D721Med (cell line): ENCODE measurements around the gene ARHGAP45.

Experiments used
- DNase-seq: peaks from one replicate; pipeline ENCODE4 v3.0.0; 2011; ENCODE audit warnings: low spot score; ENCODE audit not compliant: insufficient read length
- FAIRE-seq: peaks from 2 replicates; lab custom pipeline; 2011; peaks lifted over from hg19 to GRCh38; lab: Jason Lieb, UNC
- CTCF ChIP-seq: IDR thresholded peaks from 2 replicates; pipeline ENCODE4 v1.5.1; 2012; ENCODE audit warnings: mild to moderate bottlenecking, control low read depth; ENCODE audit not compliant: insufficient read depth; ENCODE audit errors: missing control alignments

ARHGAP45 gene

GRCh38 chr19:1032264-1032867 is 34.6 kb upstream of the ARHGAP45 start:
- no peak for DNase-seq
- no peak for FAIRE-seq
- no peak for TF ChIP-seq CTCF

DNA sequence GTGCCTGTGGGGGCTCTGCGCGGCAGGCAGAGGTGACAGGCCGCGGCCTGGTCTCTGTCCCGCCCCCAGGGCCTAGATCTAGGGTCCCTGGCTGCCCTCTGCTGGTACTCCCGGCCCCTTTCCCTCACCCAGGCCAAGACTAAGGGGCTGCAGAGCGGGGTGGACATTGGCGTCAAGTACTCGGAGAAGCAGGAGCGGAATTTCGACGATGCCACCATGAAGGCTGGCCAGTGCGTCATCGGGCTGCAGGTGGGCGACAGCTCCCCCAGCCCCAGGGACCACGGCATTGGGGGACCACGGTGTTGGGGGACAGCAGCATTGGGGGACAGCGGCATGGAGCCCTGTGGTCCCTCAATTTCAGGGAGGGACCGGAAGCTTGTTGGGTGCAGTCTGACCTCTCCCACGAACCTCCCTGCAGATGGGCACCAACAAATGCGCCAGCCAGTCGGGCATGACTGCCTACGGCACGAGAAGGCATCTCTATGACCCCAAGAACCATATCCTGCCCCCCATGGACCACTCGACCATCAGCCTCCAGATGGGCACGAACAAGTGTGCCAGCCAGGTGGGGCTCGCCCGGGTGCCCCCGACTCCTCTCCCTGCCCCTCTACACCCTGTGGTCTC is 30.9 kb upstream of the ARHGAP45 start:
- DNase-seq (no peak), FAIRE-seq (no peak)
- peak; percentile 11 for TF ChIP-seq CTCF

- DNase-seq: no peak
- TF ChIP-seq CTCF: no peak
Observed at GRCh38 chr19:1037621-1038064, 29.3 kb upstream of the ARHGAP45 start.

GRCh38 chr19:1038978-1039645 is 27.9 kb upstream of the ARHGAP45 start:
- DNase-seq: no peak
- TF ChIP-seq CTCF: no peak
- no peak for FAIRE-seq

More at GRCh38 chr19:1037621-1038064, 29.3 kb upstream of the ARHGAP45 start:
- FAIRE-seq: no peak

DNA sequence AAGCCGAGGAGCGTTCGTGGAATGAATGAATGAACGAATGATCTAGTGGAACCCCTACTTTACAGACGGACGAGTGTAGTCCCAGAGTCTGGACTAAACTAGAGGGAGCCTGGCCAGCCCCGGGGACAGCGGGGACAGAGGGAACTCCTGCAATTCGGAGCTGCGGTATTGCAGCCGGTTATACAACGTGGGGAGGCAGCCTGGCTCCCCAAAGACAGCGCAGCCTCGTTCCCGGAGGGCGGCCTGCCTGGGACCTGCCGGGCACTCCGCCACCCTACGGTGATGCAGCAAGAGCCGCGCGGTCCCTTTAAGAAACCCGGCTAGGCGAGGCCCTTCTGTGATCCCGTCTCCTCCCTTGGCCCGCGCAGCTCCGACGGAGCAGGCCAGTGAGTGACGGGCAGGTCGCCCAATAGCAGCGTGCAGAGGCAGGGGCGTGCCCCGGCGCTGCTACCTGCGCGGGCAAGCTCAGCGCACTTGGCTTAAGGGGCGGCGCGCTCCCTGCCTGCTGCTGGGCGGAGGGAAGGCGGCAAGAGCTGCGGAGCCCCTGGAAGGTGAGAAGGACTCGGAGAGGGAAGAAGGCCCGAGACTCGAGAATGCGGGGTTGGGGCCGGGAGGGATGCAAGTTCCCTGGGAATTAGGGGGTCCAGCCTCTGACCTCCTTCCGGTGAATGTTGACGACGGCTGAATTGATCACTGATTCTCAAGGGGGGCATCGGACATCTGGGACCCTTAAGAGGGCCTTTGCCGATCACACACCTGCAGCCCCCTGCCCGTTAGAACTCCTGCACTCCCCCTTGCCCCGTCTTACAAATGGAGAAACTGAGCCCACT is 27.1 kb upstream of the ARHGAP45 start, which contains the start of gene ABCA7:
Gene ABCA7 (plus strand): TSS at position 462 of the 830 bp plus-strand sequence. CDS start 1,255 bp downstream, outside the sequence.
- FAIRE-seq (no peak), DNase-seq (peak; percentile 66)
- TF ChIP-seq CTCF: no peak

DNA sequence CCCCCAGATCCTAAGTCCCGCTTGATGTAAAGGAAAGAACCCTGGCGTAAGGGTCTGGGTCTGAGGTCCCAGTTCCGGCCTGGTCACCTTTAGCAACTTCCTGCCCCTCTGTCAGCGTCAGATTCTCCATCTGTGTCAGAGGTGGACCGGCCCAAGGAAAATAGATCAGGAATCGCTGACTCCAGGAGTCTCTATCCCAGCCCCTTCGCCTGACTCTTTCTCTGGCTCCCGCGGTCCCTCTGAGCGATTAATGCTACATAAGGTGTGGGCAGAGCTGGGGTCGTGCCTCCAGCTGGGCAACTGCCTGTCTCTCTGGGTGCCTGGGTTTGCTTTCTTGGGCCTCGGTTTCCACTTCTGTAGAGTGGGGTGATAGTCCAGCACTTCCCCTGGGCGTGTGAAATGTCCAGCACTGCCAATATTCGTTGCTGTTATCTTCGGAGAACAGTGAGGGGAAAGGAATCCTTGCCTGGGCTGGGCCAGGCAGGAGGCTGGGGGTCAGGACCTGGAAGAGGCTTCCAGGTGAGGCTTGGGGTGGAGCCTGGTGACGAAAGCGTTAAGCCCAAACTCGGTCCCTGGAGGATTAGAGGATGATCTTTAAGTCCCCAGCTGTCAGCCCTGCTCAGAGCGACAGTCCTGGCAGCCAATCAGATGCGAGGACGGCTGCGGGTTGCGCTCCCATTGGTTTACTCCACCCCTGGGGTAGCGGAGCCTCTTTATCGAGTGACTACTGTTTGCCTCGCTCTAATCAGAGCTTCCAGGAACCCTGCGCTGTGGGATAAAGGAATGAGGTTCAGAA is 26.3 kb upstream of the ARHGAP45 start:
- DNase-seq (peak; percentile 98), FAIRE-seq (peak; percentile 90)
- TF ChIP-seq CTCF: no peak
